Amniotic stem cell (primary cell): ENCODE data around the gene OSGEPL1.
"Not testable (repeated sequence)": the region's sequence is repeated elsewhere in the genome, so short reads cannot be mapped to it uniquely, and the experiment has no call there.

Source experiments
- DNase-seq: peaks from one replicate; lab custom pipeline; 2025; lab: John Stamatoyannopoulos, UW

Gene OSGEPL1

GRCh38 chr2:189762551-189763298 is at the start of gene OSGEPL1:
OSGEPL1 (minus strand) TSS chr2:189762792; CDS start chr2:189761640, 1,152 bp downstream.
- DNase-seq, result peak; percentile 78

- DNase-seq, result no peak
Measured at GRCh38 chr2:189803431-189803830, 40.8 kb upstream of the OSGEPL1 start.

GRCh38 chr2:189802396-189802912 is 39.9 kb upstream of the OSGEPL1 start:
- DNase-seq, result no peak

GRCh38 chr2:189799531-189799930 is 36.9 kb upstream of the OSGEPL1 start:
- no peak for DNase-seq

GRCh38 chr2:189799030-189799331 is 36.4 kb upstream of the OSGEPL1 start:
- DNase-seq, result no peak

GRCh38 chr2:189798312-189799029 is 35.9 kb upstream of the OSGEPL1 start:
- peak; percentile 25 for DNase-seq

- no peak for DNase-seq
Measured at GRCh38 chr2:189797902-189798301, 35.3 kb upstream of the OSGEPL1 start.

GRCh38 chr2:189794310-189794709 is 31.7 kb upstream of the OSGEPL1 start:
- DNase-seq, result no peak

GRCh38 chr2:189791338-189792042 is 28.9 kb upstream of the OSGEPL1 start:
- no peak for DNase-seq

GRCh38 chr2:189783927-189784867 is 21.6 kb upstream of the OSGEPL1 start, which contains the start of the genes ORMDL1 and PMS1:
ORMDL1 (minus strand) TSS chr2:189784339; CDS start chr2:189782595, 1,744 bp downstream.
PMS1 (plus strand) TSS chr2:189784450; CDS start chr2:189791810, 7,360 bp downstream.
- DNase-seq, result peak; percentile 89

- no peak for DNase-seq
Measured at GRCh38 chr2:189783451-189783926, 20.9 kb upstream of the OSGEPL1 start.

GRCh38 chr2:189782221-189782671 is 19.7 kb upstream of the OSGEPL1 start:
- no peak for DNase-seq

- no peak for DNase-seq
Measured at GRCh38 chr2:189772212-189772611, 9.6 kb upstream of the OSGEPL1 start.

- no peak for DNase-seq
Measured at GRCh38 chr2:189770590-189771322, 8.2 kb upstream of the OSGEPL1 start.

GRCh38 chr2:189763908-189764661 is 1.5 kb upstream of the OSGEPL1 start:
- DNase-seq, result no peak

- no peak for DNase-seq
Measured at GRCh38 chr2:189762229-189762550, 402 bp downstream of the OSGEPL1 start.

- not testable (repeated sequence) for DNase-seq
Measured at GRCh38 chr2:189760154-189760553, 2.4 kb downstream of the OSGEPL1 start.

GRCh38 chr2:189756311-189756952 is 6.2 kb downstream of the OSGEPL1 start:
- no peak for DNase-seq

GRCh38 chr2:189751080-189751658 is 11.4 kb downstream of the OSGEPL1 start:
- no peak for DNase-seq
